WTC11 (cell line): ENCODE data around the gene APOBEC3B. TPM values are rescaled to one million over a fixed set of nuclear protein-coding genes. Genes with fewer than 3 reads are reported as not detected.
"Not testable (repeated sequence)": the region's sequence is repeated elsewhere in the genome, so short reads cannot be mapped to it uniquely, and the experiment has no call there.

Experiments used
- ATAC-seq: fragments of 200-7000 bp; cut with Tn5 transposase; 2 replicates; pipeline ENCODE4 v1.10.0; 2021; ENCODE audit warnings: mild to moderate bottlenecking, moderate library complexity
- CTCF ChIA-PET: fragments of 300-600 bp; sonication (Branson Sonifier 250); formaldehyde crosslinking; loops from one replicate; lab custom pipeline; 2021; ENCODE audit warnings: antibody characterized with exemption; lab: Charles Lee
- POLR2A ChIA-PET: fragments of 350-600 bp; sonication (Branson Sonifier 250); formaldehyde crosslinking; loops from one replicate; lab custom pipeline; 2021; ENCODE audit warnings: antibody characterized with exemption; lab: Charles Lee
- DNase-seq: peaks from one replicate; pipeline ENCODE4 v3.0.0; 2021; ENCODE audit warnings: low spot score
- H3K27ac Mint-ChIP-seq: 2 replicates; pipeline ENCODE4 v1.8.0; 2021; ENCODE audit warnings: mixed read lengths
- H3K27me3 Mint-ChIP-seq: 2 replicates; pipeline ENCODE4 v1.8.0; 2021; ENCODE audit warnings: low read depth, mild to moderate bottlenecking, moderate library complexity, mixed read lengths
- H3K36me3 Mint-ChIP-seq: 2 replicates; pipeline ENCODE4 v1.8.0; 2021; ENCODE audit warnings: mixed read lengths
- H3K4me1 Mint-ChIP-seq: 2 replicates; pipeline ENCODE4 v1.8.0; 2022; ENCODE audit warnings: mixed read lengths
- H3K4me3 Mint-ChIP-seq: 2 replicates; pipeline ENCODE4 v1.8.0; 2021; ENCODE audit warnings: mild to moderate bottlenecking, moderate library complexity, mixed read lengths
- H3K9me3 Mint-ChIP-seq: 2 replicates; pipeline ENCODE4 v1.8.0; 2021; ENCODE audit warnings: mixed read lengths
- ARID4B ChIP-seq: sonication (generic); formaldehyde crosslinking; IDR thresholded peaks from 2 replicates; pipeline ENCODE4 v1.8.0; 2023; ENCODE audit warnings: missing genetic modification reagents, mild to moderate bottlenecking, borderline replicate concordance
- ATF3 ChIP-seq: sonication (generic); formaldehyde crosslinking; conservative IDR thresholded peaks from 2 replicates; pipeline ENCODE4 v1.8.1; 2022; ENCODE audit warnings: mild to moderate bottlenecking, missing genetic modification reagents
- CBFB ChIP-seq: sonication (generic); formaldehyde crosslinking; IDR thresholded peaks from 2 replicates; pipeline ENCODE4 v1.8.1; 2022; ENCODE audit warnings: mild to moderate bottlenecking, low read depth, missing genetic modification reagents
- CREB1 ChIP-seq: sonication (generic); formaldehyde crosslinking; IDR thresholded peaks from 2 replicates; pipeline ENCODE4 v1.8.0; 2023; ENCODE audit warnings: mild to moderate bottlenecking, missing genetic modification reagents
- CTCF ChIP-seq: fragments of 200-600 bp; IDR thresholded peaks from 2 replicates; pipeline ENCODE4 v1.8.0; 2022; ENCODE audit warnings: antibody characterized with exemption
- MYBL2 ChIP-seq: sonication (generic); formaldehyde crosslinking; IDR thresholded peaks from 2 replicates; pipeline ENCODE4 v1.8.1; 2023; ENCODE audit warnings: mild to moderate bottlenecking, moderate library complexity, missing genetic modification reagents
- NR3C1 ChIP-seq: sonication (generic); formaldehyde crosslinking; conservative IDR thresholded peaks from 2 replicates; pipeline ENCODE4 v1.8.1; 2023; ENCODE audit warnings: low read depth, mild to moderate bottlenecking, missing genetic modification reagents
- PREB ChIP-seq: sonication (generic); formaldehyde crosslinking; IDR thresholded peaks from 2 replicates; pipeline ENCODE4 v1.8.1; 2022; ENCODE audit warnings: mild to moderate bottlenecking, missing genetic modification reagents, moderate library complexity, borderline replicate concordance
- SOX15 ChIP-seq: fragments of 250-450 bp; sonication (Bioruptor Pico); IDR thresholded peaks from 2 replicates; pipeline ENCODE4 v1.9.0; 2021; ENCODE audit warnings: mild to moderate bottlenecking
- SP1 ChIP-seq: sonication (generic); formaldehyde crosslinking; conservative IDR thresholded peaks from 2 replicates; pipeline ENCODE4 v1.8.1; 2022; ENCODE audit warnings: missing genetic modification reagents
- STAT6 ChIP-seq: sonication (generic); formaldehyde crosslinking; conservative IDR thresholded peaks from 2 replicates; pipeline ENCODE4 v1.8.1; 2023; ENCODE audit warnings: mild to moderate bottlenecking, low read depth, missing genetic modification reagents, moderate library complexity
- TCF7 ChIP-seq: sonication (generic); formaldehyde crosslinking; IDR thresholded peaks from 2 replicates; pipeline ENCODE4 v1.8.0; 2022; ENCODE audit warnings: mild to moderate bottlenecking, low read depth, missing genetic modification reagents, moderate library complexity
- ZNF232 ChIP-seq: sonication (generic); formaldehyde crosslinking; IDR thresholded peaks from 2 replicates; pipeline ENCODE4 v1.8.0; 2022; ENCODE audit warnings: mild to moderate bottlenecking, missing genetic modification reagents
- ZNF263 ChIP-seq: sonication (generic); formaldehyde crosslinking; IDR thresholded peaks from 2 replicates; pipeline ENCODE4 v1.8.1; 2022; ENCODE audit warnings: low read depth, mild to moderate bottlenecking, moderate library complexity, missing genetic modification reagents
- ZNF317 ChIP-seq: sonication (generic); formaldehyde crosslinking; IDR thresholded peaks from 2 replicates; pipeline ENCODE4 v1.8.1; 2023; ENCODE audit warnings: low read depth, mild to moderate bottlenecking, moderate library complexity, missing genetic modification reagents, borderline replicate concordance
- total RNA-seq: library from RNA; stranded (reverse); gene quantifications from 3 replicates; pipeline ENCODE4 v1.2.3, GENCODE V29; 2021

The APOBEC3B gene
- total RNA-seq, 1 experiment from 2014 or later = 4.0 TPM

GRCh38 chr22:38973289-38974169, 8.6 kb upstream of the APOBEC3B start (continued):
- TF ChIP-seq ARID4B (CRISPR knock-in tag) = no peak

- H3K4me1 Mint-ChIP-seq = no peaks in the 10 kb centered on the region
- ChIA-PET POLR2A (no interaction called here), CTCF (interaction anchor here (0.6 to 1.1 kb wide), 4 partner anchors 23 to 105 kb away, joined by 3 to 4 read pairs (median 3); no protein-coding TSS in a partner anchor)
- DNase-seq = no peak
- TF ChIP-seq ZNF317 (CRISPR knock-in tag) (no peak), SOX15 (no peak), MYBL2 (no peak), PREB (CRISPR knock-in tag) (no peak), TCF7 (no peak), ZNF232 (CRISPR knock-in tag) (no peak)
- H3K27me3 Mint-ChIP-seq = peaks cover 2% of the 10 kb centered on the region
- no peak overlapping the region for H3K27ac Mint-ChIP-seq
- ATAC-seq = no peak
- H3K36me3 Mint-ChIP-seq = peaks cover 4% of the 10 kb centered on the region
- no peak overlapping the region for H3K4me3 Mint-ChIP-seq
- peaks cover 4% of the 10 kb centered on the region for H3K9me3 Mint-ChIP-seq
Observed at GRCh38 chr22:38974170-38974825, 7.8 kb upstream of the APOBEC3B start.

- DNase-seq = no peak
- TF ChIP-seq CREB1 (CRISPR knock-in tag) (no peak), CTCF (no peak), ATF3 (no peak), SP1 (CRISPR knock-in tag) (no peak), CBFB (CRISPR knock-in tag) (no peak), NR3C1 (no peak), ZNF263 (CRISPR knock-in tag) (no peak), STAT6 (CRISPR knock-in tag) (no peak)
- TF ChIP-seq, all 79 proteins: peak for 0
- peaks cover 4% of the 10 kb centered on the region for H3K36me3 Mint-ChIP-seq
- H3K27me3 Mint-ChIP-seq = peaks cover 2% of the 10 kb centered on the region
- H3K9me3 Mint-ChIP-seq = peaks cover 4% of the 10 kb centered on the region
- CTCF ChIA-PET = interaction anchor here (1.1 kb wide), 2 partner anchors 105 to 106 kb away, joined by 3 to 4 read pairs; no protein-coding TSS in a partner anchor
- no peak overlapping the region for H3K4me3 Mint-ChIP-seq
- no peak overlapping the region for H3K27ac Mint-ChIP-seq
- no peaks in the 10 kb centered on the region for H3K4me1 Mint-ChIP-seq
- POLR2A ChIA-PET = no interaction called here
- ATAC-seq = no peak
Observed at GRCh38 chr22:38974826-38975175, 7.3 kb upstream of the APOBEC3B start.

- POLR2A ChIA-PET, ATAC-seq, DNase-seq, H3K9me3 Mint-ChIP-seq, H3K4me3 Mint-ChIP-seq, H3K36me3 Mint-ChIP-seq, H3K4me1 Mint-ChIP-seq, H3K27me3 Mint-ChIP-seq, H3K27ac Mint-ChIP-seq, CTCF ChIA-PET: not testable (repeated sequence)
Observed at GRCh38 chr22:38977289-38977688, 4.9 kb upstream of the APOBEC3B start.

GRCh38 chr22:38980587-38980986, 1.6 kb upstream of the APOBEC3B start:
- ATAC-seq, H3K27ac Mint-ChIP-seq, H3K9me3 Mint-ChIP-seq, H3K4me3 Mint-ChIP-seq, POLR2A ChIA-PET, DNase-seq, H3K4me1 Mint-ChIP-seq, H3K27me3 Mint-ChIP-seq: not testable (repeated sequence)
- CTCF ChIA-PET = interaction anchor here (1.9 kb wide), 1 partner anchor 22 kb away, joined by 9 read pairs; no protein-coding TSS in a partner anchor
- H3K36me3 Mint-ChIP-seq = peaks cover 12% of the 10 kb centered on the region
